ENCODE measurements around the gene PSMD13.

The PSMD13 gene

GRCh38 chr11:223884-224283 is 12.9 kb upstream of the PSMD13 start:
- Histone ChIP-seq H3K36me3 (ENCODE audit: low read length) (no peaks in the 10 kb centered on the region), H3F3A (ENCODE audit: insufficient read depth) (no peaks in the 10 kb centered on the region), H3K4me3 (ENCODE audit: insufficient read depth, low read length, poor library complexity, severe bottlenecking) (no peak overlapping the region), H4K20me1 (ENCODE audit: low read depth, low read length) (no peaks in the 10 kb centered on the region), H3K9me2 (replicated peaks; ENCODE audit: insufficient read depth, low read length) (no peaks in the 10 kb centered on the region), H3K9me3 (ENCODE audit: insufficient read depth, low read length) (no peaks in the 10 kb centered on the region), H3K79me2 (ENCODE audit: insufficient read depth, low read length) (no peaks in the 10 kb centered on the region), H3K27me3 (ENCODE audit: low read length) (no peaks in the 10 kb centered on the region), H3K9ac (ENCODE audit: low read length) (no peak overlapping the region), H3K4me2 (ENCODE audit: low read depth, low read length, poor library complexity, severe bottlenecking) (no peak overlapping the region), H3K27ac (ENCODE audit: low read depth, low read length) (no peak overlapping the region), H2AFZ (ENCODE audit: low read depth, low read length, severe bottlenecking) (no peak overlapping the region)
- no peak for TF ChIP-seq CTCF (IDR thresholded peaks at IDR 0.05; ENCODE audit: insufficient read depth, low read length, poor library complexity, severe bottlenecking)
- no peak for TF ChIP-seq EZH2phosphoT487 (conservative IDR thresholded peaks at IDR 0.05; ENCODE audit: low read length)

- H3K36me3 ChIP-seq (ENCODE audit: low read length) = no peaks in the 10 kb centered on the region
- H3K27me3 ChIP-seq (ENCODE audit: low read length) = no peaks in the 10 kb centered on the region
- TF ChIP-seq CTCF (IDR thresholded peaks at IDR 0.05; ENCODE audit: insufficient read depth, low read length, poor library complexity, severe bottlenecking) (no peak), EZH2phosphoT487 (conservative IDR thresholded peaks at IDR 0.05; ENCODE audit: low read length) (no peak)
- H4K20me1 ChIP-seq (ENCODE audit: low read depth, low read length) = no peaks in the 10 kb centered on the region
- H3K9me2 ChIP-seq (replicated peaks; ENCODE audit: insufficient read depth, low read length) = no peaks in the 10 kb centered on the region
- H3K9me3 ChIP-seq (ENCODE audit: insufficient read depth, low read length) = no peaks in the 10 kb centered on the region
- H3K4me2 ChIP-seq (ENCODE audit: low read depth, low read length, poor library complexity, severe bottlenecking) = no peak overlapping the region
- H3K27ac ChIP-seq (ENCODE audit: low read depth, low read length) = no peak overlapping the region
- H3K79me2 ChIP-seq (ENCODE audit: insufficient read depth, low read length) = no peaks in the 10 kb centered on the region
- no peaks in the 10 kb centered on the region for H3F3A ChIP-seq (ENCODE audit: insufficient read depth)
- H3K9ac ChIP-seq (ENCODE audit: low read length) = no peak overlapping the region
- H3K4me3 ChIP-seq (ENCODE audit: insufficient read depth, low read length, poor library complexity, severe bottlenecking) = no peak overlapping the region
- no peak overlapping the region for H2AFZ ChIP-seq (ENCODE audit: low read depth, low read length, severe bottlenecking)
Measured at GRCh38 chr11:224424-224823, 12.4 kb upstream of the PSMD13 start.

GRCh38 chr11:225734-226453 is 10.9 kb upstream of the PSMD13 start:
- no peaks in the 10 kb centered on the region for H3F3A ChIP-seq (ENCODE audit: insufficient read depth)
- H3K4me2 ChIP-seq (ENCODE audit: low read depth, low read length, poor library complexity, severe bottlenecking) = no peak overlapping the region
- H3K27me3 ChIP-seq (ENCODE audit: low read length) = no peaks in the 10 kb centered on the region
- H3K4me3 ChIP-seq (ENCODE audit: insufficient read depth, low read length, poor library complexity, severe bottlenecking) = no peak overlapping the region
- no peaks in the 10 kb centered on the region for H3K79me2 ChIP-seq (ENCODE audit: insufficient read depth, low read length)
- H3K9ac ChIP-seq (ENCODE audit: low read length) = no peak overlapping the region
- no peaks in the 10 kb centered on the region for H3K36me3 ChIP-seq (ENCODE audit: low read length)
- no peaks in the 10 kb centered on the region for H4K20me1 ChIP-seq (ENCODE audit: low read depth, low read length)
- H3K27ac ChIP-seq (ENCODE audit: low read depth, low read length) = no peak overlapping the region
- H2AFZ ChIP-seq (ENCODE audit: low read depth, low read length, severe bottlenecking) = no peak overlapping the region
- H3K9me2 ChIP-seq (replicated peaks; ENCODE audit: insufficient read depth, low read length) = no peaks in the 10 kb centered on the region
- TF ChIP-seq EZH2phosphoT487 (conservative IDR thresholded peaks at IDR 0.05; ENCODE audit: low read length) = no peak
- TF ChIP-seq CTCF (IDR thresholded peaks at IDR 0.05; ENCODE audit: insufficient read depth, low read length, poor library complexity, severe bottlenecking) = no peak
- H3K9me3 ChIP-seq (ENCODE audit: insufficient read depth, low read length) = no peaks in the 10 kb centered on the region
